ENCODE data around the gene SARDH. TPM values are rescaled to one million over a fixed set of nuclear protein-coding genes. Genes with fewer than 3 reads are reported as not detected.

SARDH gene
- total and polyA plus RNA-seq, 2 of the 13 experiments (the other 11 are each of a cell fraction or from before 2014, with no cell fraction given): 11.6 to 34.9 TPM

GRCh38 chr9:133739408-133740280 is 1.5 kb upstream of the SARDH start (continued):
- TF ChIP-seq ELF3 (CRISPR knock-in tag; IDR thresholded peaks at IDR 0.05) (peak; percentile 32; the same call in 1 of the 2 replicates), BATF2 (CRISPR knock-in tag; IDR thresholded peaks at IDR 0.05) (no peak), IRF2 (CRISPR knock-in tag; IDR thresholded peaks at IDR 0.05) (no peak), HOXA3 (CRISPR knock-in tag; IDR thresholded peaks at IDR 0.05) (peak; percentile 71), ARNT2 (CRISPR knock-in tag; IDR thresholded peaks at IDR 0.05; ENCODE audit: low read depth) (peak; percentile 66), HMG20B (CRISPR knock-in tag; conservative IDR thresholded peaks at IDR 0.05) (peak; percentile 66; the same call in 1 of the 2 replicates), RFXAP (CRISPR knock-in tag; IDR thresholded peaks at IDR 0.05; ENCODE audit: borderline replicate concordance) (no peak), ZNF318 (CRISPR knock-in tag; IDR thresholded peaks at IDR 0.05) (peak; percentile 30; the same call in 1 of the 2 replicates), ZBTB40 (IDR thresholded peaks at IDR 0.05) (no peak), ZBTB40 (CRISPR knock-in tag; IDR thresholded peaks at IDR 0.05) (peak; percentile 19)
